Choroid plexus epithelial cell (primary cell): ENCODE measurements around the gene CST3.
A peak's percentile ranks its signal among the peaks of the same experiment; 100 is the strongest.

Experiments used
- DNase-seq: peaks from one replicate; pipeline ENCODE4 v3.0.0-alpha.2; 2010; ENCODE audit warnings: low read depth
- H3K4me3 ChIP-seq: 2 replicates; pipeline ENCODE4 v1.5.1; 2011; ENCODE audit warnings: low read depth, mild to moderate bottlenecking, control low read depth, low read length, moderate library complexity
- TF ChIP-seq, protein P1 (sequence below): conservative IDR thresholded peaks from 2 replicates; pipeline ENCODE4 v1.5.1; 2011; ENCODE audit warnings: low read depth, mild to moderate bottlenecking, control low read depth, inconsistent platforms, low read length, moderate library complexity

The CST3 gene

GRCh38 chr20:23598481-23598880 lies 39.3 kb downstream of the CST3 start:
- H3K4me3 ChIP-seq = no peak overlapping the region
- DNase-seq = no peak
- TF ChIP-seq, protein P1, sequence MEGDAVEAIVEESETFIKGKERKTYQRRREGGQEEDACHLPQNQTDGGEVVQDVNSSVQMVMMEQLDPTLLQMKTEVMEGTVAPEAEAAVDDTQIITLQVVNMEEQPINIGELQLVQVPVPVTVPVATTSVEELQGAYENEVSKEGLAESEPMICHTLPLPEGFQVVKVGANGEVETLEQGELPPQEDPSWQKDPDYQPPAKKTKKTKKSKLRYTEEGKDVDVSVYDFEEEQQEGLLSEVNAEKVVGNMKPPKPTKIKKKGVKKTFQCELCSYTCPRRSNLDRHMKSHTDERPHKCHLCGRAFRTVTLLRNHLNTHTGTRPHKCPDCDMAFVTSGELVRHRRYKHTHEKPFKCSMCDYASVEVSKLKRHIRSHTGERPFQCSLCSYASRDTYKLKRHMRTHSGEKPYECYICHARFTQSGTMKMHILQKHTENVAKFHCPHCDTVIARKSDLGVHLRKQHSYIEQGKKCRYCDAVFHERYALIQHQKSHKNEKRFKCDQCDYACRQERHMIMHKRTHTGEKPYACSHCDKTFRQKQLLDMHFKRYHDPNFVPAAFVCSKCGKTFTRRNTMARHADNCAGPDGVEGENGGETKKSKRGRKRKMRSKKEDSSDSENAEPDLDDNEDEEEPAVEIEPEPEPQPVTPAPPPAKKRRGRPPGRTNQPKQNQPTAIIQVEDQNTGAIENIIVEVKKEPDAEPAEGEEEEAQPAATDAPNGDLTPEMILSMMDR = no peak

DNA sequence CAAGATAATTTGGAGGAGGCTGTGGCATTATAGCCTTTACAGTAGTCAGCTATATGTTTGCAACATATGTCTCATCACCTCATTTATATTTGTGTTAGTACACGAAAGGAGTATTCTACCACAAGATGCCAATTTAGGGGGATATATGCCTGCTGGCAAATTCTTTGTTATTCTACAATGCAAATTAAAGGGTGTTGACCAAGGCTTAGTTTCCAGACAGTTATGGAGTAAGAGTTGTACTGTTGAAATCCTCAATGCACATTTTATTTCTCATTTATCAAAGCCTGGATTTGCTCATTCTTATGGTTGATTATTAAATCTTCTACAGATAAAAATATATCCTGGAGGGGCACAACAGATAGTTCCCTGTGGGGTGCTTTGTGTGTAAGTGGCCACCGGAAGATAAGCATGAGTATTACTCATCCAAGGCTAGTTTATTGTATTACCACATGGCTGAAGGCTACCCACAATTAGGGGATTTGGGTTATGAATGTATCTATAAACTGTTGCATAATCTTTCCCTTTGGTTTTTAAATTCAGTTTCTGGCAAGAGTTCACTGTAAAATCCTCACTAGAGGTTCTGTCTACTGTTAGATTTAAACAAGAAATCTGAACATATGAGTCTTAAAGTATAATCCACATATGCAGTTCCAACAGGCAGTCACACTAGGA lies 41.0 kb downstream of the CST3 start:
- peak; percentile 36 for DNase-seq
- TF ChIP-seq, protein P1 = no peak
- no peak overlapping the region for H3K4me3 ChIP-seq

GRCh38 chr20:23595941-23596340 lies 41.8 kb downstream of the CST3 start:
- H3K4me3 ChIP-seq = no peak overlapping the region
- TF ChIP-seq, protein P1 = no peak
- DNase-seq = no peak

- no peak overlapping the region for H3K4me3 ChIP-seq
- no peak for DNase-seq
- TF ChIP-seq, protein P1 = no peak
These were observed 49.0 kb downstream of the CST3 start for GRCh38 chr20:23588434-23589403.

DNA sequence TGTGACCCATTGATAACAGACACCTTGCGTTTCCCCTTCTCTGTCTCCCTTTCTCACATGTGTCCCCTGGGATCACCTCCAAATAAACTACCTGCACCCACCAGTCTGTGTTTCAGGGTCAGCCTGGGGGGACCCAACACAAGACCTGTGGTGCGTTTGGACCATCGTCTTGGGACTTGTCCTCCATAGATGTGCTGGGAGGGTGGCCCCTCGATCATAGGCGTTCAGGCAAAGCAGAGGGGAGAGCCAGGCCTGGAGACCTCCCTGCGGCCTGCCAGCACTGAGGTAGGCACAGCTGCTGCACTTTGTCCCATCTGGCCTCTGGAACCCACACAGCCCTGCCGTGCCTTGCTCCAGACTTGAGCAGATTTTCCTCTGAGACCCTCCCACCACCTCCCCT lies 50.1 kb downstream of the CST3 start:
- TF ChIP-seq, protein P1 = no peak
- no peak overlapping the region for H3K4me3 ChIP-seq
- no peak for DNase-seq

GRCh38 chr20:23586735-23587525 lies 50.8 kb downstream of the CST3 start:
- TF ChIP-seq, protein P1 = no peak
- no peak overlapping the region for H3K4me3 ChIP-seq
- no peak for DNase-seq
